NCI-H1436 (cell line): ENCODE data around the gene HMCN2.
A peak's percentile ranks its signal among the peaks of the same experiment; 100 is the strongest.
"Not testable (repeated sequence)": the region's sequence is repeated elsewhere in the genome, so short reads cannot be mapped to it uniquely, and the experiment has no call there.

Experiments used
- DNase-seq: peaks from one replicate; lab custom pipeline; 2025; lab: John Stamatoyannopoulos, UW

The HMCN2 gene

DNA sequence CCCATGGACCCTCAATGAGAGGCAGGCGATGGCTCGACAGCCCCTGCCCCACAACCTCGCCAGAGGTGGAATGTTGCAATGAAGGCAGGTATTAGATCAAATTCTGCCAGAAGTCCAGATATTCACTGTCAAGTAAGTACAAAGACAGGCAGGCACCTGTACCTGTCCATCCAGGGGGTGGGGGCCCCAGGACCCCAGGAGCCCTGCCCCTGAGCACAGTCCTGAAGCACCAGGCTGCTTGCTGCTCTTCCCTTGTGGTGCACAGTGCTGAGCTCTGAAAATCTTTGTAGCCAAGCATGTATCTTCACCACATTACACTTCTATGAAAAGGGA, 26.2 kb upstream of the HMCN2 start:
- no peak for DNase-seq

DNA sequence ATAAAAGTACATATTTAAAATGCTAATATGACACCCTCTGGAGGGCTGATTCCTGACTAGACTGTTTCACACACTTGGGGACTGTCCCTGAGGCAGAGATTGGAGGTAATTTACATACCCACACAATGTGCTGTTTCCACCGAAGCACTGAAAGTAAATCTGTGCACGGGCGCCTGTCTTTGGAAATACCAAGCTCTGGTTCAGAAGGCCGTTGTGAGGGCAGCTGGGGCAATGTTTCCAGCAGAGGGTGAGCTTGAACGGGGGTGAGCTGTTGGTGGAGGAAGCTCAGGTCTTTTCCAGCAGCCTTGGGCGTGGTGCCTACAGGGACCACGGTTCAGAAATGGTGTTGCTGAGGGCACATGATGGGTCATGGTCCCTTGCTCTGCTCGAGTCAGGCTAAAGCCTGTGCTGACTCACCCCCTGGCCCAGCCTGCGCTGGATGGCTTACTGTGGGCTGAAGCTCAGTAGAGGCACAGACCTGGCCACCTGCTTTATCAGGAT, 25.8 kb upstream of the HMCN2 start:
- no peak for DNase-seq

DNA sequence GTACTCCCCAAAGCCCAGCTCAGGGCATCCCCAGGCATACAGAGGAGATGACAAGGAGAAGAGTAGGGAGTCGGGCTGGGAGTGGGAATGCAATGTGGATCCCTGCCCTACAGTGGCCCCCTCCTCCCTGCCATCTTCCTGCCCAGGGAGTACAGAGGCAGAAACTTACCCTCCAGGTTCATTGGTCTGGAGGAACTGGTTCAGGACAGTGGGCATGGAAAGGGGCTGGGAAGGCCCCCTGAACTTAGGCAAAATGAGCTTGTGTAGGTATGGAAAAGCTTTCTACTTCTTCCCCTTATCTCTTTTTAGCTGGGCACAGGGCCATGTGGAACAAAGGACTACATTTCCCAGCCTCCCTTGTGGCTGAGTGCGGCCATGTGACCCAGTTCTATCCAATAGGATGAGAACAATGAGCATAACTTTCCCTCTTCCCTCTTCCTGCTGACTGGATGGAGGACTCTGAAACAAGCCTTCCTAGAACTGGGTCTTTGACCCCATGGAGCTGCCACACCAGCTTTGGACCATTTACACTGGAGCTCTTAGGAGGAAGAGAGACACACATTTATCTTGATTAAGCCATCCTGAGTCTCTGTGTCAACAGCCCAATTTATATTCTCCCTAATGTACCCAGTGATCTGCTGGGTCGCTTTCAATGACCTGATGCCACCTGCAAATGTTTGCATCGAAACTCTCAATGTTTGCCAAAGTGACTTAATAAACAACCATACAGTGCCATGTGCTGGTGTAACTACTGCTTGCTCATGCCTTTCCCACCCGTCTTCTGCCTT, 25.0 kb upstream of the HMCN2 start:
- DNase-seq, result peak; percentile 25

DNA sequence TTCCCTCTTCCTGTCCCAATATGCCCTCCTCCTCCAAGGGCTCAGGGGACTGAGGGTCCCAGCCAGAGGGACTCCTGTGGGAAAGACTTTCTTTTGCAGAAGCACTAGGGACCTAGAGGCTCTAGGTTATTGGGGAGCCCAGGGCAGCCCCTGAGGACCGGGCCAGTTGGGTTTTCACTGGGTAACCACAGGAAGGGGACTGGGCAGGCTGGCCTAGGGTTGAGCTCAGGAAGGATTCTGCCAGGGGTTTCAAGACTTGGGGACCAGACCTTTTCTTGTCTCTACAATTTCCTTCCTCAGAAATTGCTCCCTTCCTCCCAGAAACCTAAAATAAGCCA, 24.4 kb upstream of the HMCN2 start:
- DNase-seq, result no peak

DNA sequence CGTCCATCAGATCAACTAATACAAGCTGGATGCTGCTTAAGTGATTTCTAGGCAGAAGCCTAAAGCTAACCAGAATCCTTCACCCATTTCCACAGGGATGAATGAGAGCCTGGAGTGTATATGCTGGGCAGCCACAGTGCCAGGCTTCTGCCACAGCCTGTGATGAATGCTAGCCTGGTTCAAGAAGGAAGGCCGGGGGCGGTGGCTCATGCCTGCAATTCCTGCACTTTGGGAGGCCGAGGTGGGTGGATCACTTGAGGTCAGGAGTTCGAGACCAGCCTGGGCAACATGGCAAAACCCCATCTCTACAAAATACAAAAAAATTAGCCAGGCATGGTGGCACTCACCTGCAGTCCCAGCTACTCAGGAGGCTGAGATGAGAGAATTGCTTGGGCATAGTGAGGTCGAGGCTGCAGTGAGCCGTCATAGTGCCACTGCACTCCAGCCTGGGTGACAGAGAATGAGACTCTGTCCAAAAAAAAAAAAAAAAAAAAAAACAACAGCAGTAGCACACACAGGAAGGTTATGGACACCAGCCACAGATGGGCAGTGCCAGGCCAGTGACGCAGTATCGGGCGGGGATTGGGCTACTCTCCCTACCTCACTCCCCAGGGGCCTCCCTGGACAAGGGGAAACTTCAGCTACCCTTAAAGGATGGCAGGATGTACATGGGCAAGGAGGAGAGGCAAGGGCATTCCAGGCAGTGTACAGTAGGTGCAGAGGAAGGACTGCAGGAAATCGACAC, 23.1 kb upstream of the HMCN2 start:
- no peak for DNase-seq

DNA sequence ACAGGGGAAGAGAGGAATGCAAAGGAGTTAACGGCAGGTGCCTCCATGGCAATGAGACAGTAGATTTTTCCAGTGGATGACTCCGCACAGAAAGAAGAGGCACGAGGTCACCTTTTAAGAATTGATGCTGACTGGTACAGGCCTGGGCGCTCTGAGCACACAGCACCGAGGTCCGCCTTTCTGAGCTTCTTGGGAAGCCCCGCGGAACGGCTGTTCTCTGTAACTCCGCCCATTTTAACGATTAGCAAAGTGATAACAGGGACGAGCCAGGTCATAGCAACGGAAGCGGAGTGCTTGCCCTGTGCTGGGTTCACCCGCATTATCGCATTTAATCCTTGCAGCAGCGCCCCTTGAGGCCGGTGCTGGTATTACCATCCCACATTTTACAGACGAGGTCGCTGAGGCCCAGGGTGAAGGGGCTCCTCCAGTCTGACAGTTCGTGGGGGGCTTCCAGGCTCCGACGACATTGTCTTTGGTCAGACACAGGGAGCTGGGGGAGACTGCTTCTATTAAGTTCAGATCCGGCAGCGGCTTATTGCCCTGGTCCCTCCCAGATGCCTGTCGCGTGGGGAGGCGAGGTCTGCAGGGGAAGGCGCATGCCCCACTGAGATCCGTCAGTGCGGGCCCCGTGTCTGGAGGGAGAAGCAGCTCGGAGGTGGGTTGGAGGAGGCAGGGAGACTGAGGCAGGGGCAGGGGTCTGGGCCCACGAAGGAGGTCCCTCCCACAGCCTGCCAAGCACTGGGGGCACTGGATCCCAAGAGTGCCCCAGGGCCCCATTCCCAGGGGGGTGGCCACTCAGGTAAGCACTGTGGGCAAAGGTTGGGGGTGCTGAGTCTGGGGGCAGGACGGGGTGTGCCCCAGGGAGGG, 22.3 kb upstream of the HMCN2 start:
- DNase-seq, result peak; percentile 67

DNA sequence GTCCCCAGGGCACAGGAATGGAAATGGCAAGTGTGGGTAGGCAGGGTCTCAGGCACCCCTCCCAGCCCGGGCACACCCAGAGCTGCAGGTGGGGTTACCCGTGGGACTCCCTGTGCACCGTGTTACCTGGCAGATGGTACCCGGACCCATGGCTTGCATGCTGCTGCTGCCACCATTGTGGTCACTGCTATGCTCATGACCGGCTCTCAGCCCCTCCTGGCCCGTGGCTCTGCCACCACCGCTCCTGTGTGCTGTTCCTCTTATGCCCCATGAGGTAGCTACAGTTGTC, 21.7 kb upstream of the HMCN2 start:
- no peak for DNase-seq

DNA sequence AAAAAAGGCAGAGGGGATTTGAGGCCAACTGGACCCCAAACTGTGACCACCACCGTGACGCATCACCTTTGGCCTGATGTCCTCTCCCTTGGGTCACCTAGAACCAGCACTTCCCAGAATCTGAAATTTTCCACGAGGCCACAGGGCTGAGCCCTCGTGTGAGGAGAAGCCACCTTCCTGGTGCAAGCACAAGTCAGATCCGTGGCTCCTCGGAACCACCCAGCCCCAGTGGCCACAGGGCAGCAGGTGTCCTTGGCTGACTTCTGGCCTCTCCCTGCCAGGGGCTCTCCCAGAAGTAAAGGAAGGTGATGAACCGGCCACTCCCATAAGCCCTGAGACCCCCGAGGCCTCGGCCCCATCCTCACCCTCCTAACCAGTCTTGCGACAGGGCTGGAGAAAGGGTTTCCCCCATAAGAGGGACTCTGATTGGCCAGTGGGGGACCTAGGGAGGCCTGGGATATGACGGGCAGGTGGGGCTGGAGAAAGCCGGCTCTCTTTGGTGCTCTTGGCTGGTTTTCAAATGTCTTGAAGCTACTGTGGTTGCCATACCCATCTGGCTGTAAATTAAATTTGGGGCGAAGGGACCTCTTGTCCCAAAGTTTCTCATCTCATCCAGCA, 20.9 kb upstream of the HMCN2 start:
- DNase-seq, result no peak

DNA sequence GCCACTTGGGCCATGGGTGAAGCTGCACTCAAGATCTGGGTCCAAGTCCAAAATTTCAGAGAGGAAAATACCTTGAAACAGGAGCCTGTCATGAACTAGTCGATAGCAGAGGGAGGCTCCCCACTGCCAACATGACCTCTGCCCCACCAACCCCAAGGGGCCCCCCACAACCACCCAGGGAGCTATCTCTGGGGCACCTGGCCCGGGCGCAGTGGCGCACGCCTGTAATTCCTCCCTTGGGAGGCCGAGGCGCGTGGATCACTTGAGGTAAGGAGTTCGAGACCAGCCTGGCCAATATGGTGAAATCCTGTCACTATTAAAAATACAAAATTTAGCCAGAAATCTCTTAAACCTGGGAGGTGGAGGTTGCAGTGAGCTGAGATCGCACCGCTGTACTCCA, 20.1 kb upstream of the HMCN2 start:
- DNase-seq, result no peak

DNA sequence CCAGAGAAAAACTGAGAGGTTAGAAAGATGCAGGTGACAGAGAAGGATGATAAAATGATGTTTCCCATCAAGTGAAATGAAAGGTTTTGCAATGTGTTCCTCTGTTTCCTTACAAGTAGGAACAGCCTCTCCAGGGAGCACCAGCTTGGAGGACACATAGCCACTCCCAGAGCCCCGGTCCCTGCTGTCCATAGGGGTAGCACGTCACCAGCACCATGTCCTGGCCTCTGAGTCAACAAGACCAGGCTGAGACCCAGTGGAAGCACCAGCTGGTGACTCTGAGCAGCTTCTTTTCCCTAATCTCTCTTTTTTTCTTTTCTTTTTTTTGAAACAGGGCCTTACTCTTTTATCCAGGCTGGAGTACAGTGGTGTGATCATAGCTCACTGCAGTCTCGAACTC, 19.4 kb upstream of the HMCN2 start:
- no peak for DNase-seq

DNA sequence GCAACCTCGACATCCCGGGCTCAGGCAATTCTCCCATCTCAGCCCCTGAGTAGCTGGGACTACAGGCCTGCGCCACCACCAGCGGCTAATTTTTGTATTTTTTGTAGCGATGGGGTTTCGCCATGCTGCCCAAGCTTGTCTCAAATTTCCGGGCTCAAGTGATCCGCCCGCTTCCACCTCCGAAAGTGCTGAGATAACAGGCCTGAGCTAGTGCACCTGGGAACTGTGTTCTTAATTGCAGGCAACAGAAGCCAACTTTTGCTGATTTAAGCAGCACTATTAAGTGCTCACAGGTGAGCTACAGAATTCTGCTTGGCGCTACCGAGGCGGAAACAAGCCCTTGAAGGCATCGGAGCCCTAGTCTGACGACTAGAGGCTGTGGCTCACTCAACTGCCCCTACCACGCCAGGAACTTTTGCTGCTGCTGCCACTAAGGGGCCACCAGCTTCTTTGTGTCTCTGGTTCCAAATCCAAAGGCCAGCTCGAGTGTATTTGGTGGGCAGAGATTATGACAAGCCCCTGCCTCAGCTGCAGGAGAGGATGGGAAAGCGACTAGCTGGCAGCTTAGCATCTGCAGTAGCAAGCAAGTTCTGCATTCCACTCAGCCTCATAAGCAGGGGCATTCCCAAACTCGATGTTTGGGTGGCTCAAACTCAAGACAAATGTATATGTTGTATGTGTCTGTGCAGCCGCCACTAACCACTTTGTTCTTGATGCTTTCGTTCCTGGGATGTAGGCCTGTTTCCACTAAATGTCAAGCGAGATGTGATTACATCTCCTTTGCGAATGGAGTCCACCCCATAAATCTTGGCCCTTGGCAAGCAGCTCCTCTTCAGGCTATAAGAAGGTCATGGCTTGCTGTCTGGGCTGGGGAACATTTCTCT, 10.6 kb upstream of the HMCN2 start:
- DNase-seq, result peak; percentile 9

DNA sequence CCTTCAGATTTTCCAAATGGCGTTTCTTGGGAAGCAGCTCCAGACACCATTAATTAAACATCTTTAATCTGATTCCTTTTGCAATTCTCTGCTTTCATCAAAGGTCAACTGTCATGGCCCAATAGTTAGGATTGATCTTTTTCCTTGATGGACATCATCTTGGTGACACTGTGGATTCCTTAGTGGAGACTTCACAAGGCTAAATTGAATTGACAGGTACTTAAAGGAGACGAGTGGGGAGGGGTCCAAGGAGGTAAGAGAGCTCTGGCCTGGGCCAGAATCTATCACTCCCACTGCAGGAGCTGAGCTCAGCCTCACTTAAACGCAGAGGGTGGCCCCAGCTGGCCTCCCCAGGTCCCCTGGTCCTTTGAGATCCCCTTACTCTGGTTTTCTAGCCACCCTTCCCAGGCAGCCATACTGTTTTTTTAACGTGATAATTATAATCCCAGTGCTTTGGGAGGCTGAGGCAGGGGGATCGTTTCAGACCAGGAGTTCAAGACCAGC, 9.9 kb upstream of the HMCN2 start:
- DNase-seq, result no peak

DNA sequence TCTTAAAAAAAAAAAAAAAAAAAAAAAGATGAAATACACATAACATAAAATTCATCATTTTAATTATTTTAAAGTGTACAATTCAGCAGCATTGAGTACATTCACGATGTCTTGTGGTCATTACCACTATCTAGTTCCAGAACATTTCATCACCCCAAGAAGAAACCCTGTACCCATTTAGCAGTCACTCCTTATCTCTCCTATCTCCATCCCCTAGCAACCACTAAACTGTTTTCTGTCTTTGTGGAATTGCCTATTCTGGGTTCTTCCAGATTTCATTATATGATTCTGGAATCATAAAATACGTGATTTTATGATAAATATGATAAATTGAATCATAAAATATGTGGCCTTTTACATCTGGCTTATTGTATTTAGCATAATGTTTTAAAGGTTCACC, 8.9 kb upstream of the HMCN2 start:
- no peak for DNase-seq

DNA sequence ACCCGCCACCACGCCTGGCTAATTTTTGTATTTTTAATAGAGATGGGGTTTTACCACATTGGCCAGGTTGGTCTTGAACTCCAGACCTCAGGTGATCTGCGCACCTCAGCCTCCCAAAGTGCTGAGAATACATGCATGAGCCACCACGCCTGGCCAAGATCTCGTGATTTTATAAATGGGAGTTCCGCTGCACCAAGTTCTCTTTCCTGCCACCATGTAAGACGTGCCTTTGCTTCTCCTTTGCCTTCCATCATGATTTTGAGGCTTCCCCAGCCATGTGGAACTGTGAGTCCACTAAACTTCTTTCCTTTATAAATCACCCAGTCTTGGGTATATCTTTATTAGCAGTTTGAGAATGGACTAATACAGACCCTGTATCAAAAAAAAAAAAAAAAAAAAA, 7.4 kb upstream of the HMCN2 start:
- DNase-seq, result not testable (repeated sequence)

DNA sequence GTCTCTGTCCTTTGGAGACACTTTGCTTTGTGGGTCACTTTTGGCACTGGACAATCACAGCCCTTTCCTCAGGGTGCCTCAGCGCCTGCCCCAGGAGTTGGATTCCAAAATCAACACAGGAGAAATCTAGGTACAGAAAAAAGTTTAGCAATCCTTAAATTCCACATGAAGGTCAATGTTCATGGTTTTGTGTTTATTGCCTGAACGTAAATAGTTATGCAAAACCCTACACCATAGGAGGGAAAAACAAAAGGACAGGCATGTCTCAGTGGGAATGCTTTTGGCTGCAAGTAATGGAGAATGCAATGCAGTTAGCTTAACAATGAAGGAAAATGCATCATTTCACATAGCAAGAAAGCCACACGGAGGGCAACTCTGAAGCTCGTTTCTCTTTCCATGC, 6.5 kb upstream of the HMCN2 start:
- DNase-seq, result no peak

DNA sequence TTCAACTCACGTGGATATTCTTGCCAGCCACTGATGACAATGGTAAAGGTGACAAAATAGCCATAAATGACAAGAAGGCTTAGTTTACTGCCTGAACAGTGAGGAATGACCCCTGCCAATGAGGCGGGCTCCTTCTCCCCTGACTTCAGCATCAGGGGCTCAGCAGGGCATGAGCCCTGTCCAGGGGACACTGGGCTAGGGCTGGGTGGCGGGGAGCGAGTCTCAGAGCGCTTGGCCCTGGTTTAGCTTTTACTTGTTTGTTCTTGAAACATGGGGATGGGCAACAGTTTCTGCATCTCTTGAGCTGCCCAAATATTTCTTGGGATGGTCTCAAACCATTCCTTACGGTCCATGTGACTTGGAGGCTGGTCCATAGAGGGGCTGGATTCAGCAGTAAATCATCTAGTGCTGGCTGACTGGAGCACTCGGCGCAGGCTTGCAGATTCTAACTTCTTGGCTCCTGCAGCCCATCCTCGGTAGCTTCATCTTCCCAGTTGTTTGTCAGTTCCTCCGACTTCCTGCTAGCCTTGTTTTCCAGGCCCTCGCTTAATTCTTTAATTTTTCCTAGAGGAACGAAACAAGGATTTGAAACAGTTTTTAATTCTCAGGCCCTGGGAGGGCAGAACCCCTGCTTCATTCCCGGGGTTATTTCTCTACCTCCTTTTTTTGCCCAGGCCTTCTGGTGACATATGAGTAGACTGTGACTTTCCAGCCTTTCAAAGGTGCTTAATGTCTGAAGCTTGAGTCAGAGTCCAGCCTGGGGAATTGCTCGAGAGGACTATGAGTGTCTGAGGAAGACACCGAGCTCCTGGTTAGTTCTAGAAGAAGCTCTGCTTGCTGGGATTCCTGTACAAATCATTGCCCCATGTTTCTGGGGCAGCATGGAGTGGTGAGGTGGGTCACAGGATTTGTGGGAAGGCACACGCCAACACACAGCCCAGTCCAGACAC, 4.5 kb upstream of the HMCN2 start:
- no peak for DNase-seq

DNA sequence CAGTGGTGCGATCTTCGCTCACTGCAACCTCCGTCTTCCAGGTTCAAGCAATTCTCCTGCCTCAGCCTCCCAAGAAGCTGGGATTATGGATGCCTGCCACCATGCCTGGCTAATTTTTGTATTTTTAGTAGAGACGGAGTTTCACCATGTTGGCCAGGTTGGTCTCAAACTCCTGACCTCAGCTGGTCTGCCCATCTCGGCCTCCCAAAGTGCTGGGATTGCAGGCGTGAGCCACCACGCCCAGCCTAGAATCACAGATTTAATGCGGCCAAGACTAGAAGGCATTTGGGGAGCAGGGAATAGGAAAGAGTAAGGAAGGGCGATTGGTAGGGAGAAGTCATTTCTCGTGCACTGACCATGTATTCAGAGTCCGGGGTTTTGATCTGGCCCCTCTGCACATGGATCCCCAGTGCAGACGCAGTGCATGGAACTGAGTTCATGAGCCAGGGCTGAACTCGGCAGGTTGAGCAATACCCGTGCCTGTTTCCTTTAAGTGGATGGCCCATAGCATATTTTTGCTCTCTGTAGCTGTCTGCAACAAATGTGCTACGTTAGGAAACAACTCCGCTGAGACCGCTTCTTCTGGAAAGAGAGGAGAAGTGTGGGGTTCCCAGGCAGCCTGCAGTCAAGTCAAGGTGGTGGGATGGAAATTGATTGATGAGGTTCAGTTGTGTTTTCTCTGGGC, 3.4 kb upstream of the HMCN2 start:
- DNase-seq, result no peak

DNA sequence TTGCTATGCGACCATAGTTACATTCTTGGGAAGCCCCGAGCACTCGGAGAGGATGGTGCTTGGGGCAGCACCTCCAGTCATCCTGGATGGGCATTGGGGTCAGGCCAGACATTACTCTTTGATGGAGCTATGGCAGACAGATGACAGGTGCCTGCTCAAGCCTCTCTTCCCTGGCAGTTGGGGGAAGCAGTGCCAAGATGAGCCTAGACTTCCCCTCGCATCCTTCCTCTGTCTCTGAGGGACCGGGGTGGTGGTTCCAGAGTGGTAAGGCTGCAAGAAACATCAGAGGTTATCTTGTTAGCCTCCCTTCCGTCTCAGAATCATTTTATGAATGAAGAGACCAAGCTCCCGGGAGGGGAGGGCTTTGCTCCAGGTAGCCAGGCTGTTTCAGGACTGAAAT, 2.8 kb upstream of the HMCN2 start:
- no peak for DNase-seq

DNA sequence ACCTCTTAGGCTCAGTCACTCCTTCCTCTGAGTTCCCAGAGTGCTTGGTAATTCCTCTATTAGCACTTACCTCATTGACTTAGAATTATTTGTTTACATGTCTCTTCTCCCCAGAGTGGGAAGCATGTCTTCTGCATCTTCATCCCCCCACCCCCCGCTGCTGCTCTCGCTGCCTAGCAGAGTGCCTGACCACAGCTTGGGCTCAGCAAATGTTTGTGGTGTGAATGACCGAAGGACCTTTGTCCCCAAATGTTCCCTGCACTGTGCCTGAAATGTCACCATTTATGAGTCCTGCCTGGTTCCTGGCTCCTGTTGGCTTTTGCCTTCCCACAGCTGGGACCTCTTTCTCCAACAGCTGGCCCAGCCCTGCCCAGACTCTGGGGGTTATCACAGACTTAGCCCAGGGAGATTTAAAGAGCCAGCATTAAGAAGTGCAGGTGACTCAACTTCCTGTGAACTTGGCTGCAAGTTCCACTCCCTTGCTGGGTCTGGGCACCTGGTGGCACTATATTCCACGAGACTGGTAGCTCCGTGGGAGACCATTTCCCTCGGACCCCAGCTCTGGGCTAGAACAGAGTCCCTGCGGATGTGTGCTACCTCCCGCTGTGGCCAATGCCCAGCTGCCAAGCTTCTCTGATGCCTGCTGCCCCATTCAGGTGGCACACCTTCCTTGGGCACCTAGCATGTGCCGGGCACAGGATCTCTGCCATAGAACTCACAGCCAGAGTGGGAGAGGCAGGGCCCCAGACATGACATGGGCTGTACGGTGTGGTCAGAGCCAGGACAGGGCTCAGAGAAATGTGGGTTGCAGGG, 1.8 kb upstream of the HMCN2 start:
- DNase-seq, result no peak
